GM12878 (cell line): ENCODE results near the gene RAB3IL1. TPM values are rescaled to one million over a fixed set of nuclear protein-coding genes. Genes with fewer than 3 reads are reported as not detected.

ENCODE experiments used
- ATAC-seq: fragments of 200-7000 bp; cut with Tn5 transposase; 3 replicates; pipeline ENCODE4 v1.9.1; 2020; ENCODE audit warnings: mild to moderate bottlenecking, moderate library complexity
- BruUV-seq: library from RNA; stranded (reverse); fragments of 400-500 nt; replicated peaks from 2 replicates; lab custom pipeline; 2021; lab: Mats Ljungman, UMichigan
- CTCF ChIA-PET: fragments of 300-600 bp; sonication (Branson Sonifier 250); formaldehyde crosslinking; extraction: SDS; loops from one replicate; lab custom pipeline; 2021; ENCODE audit warnings: inconsistent platforms; lab: Yijun Ruan, JAX
- POLR2A ChIA-PET: fragments of 350-600 bp; formaldehyde crosslinking; extraction: SDS; loops from one replicate; lab custom pipeline; 2021; ENCODE audit warnings: inconsistent platforms; lab: Charles Lee
- RAD21 ChIA-PET: fragments of 300-600 bp; sonication (Branson Sonifier 250); formaldehyde crosslinking; loops from one replicate; lab custom pipeline; 2023; ENCODE audit warnings: antibody characterized with exemption; ENCODE audit not compliant: unreplicated experiment; lab: Charles Lee
- SMC1A ChIA-PET: fragments of 300-600 bp; sonication (Branson Sonifier 250); formaldehyde crosslinking; loops from one replicate; lab custom pipeline; 2023; ENCODE audit not compliant: unreplicated experiment, uncharacterized antibody; lab: Charles Lee
- DNase-seq: peaks from one replicate; pipeline ENCODE4 v3.0.0-alpha.2; 2011; ENCODE audit warnings: low read depth, low spot score
- FAIRE-seq: peaks from 3 replicates; lab custom pipeline; 2011; peaks lifted over from hg19 to GRCh38; lab: Jason Lieb, UNC
- H2AFZ ChIP-seq: 2 replicates; pipeline ENCODE4 v1.6.0; 2011; ENCODE audit warnings: low read depth, low read length, control low read depth; ENCODE audit not compliant: control insufficient read depth
- H3K27ac ChIP-seq: 2 replicates; pipeline ENCODE4 v1.5.1; 2011; ENCODE audit warnings: control low read depth; ENCODE audit not compliant: control insufficient read depth, insufficient read depth
- H3K27me3 ChIP-seq, 2 experiments: replicated peaks in 1 of 2; 2 replicates each; pipeline versions ENCODE4 v1.6.0 to v1.6.1; 2011; ENCODE audit warnings: low read length in 1 of 2; ENCODE audit not compliant: control insufficient read depth in 2 of 2, insufficient read depth in 2 of 2
- H3K36me3 ChIP-seq, 2 experiments: 2 replicates each; pipeline ENCODE4 v1.5.1; 2011; ENCODE audit warnings: low read length in 1 of 2; ENCODE audit not compliant: control insufficient read depth in 2 of 2, insufficient read depth in 2 of 2
- H3K4me1 ChIP-seq: 2 replicates; pipeline ENCODE4 v1.6.1; 2011; ENCODE audit warnings: mild to moderate bottlenecking, low read length, moderate library complexity, mixed read lengths; ENCODE audit not compliant: control insufficient read depth, insufficient read depth
- H3K4me2 ChIP-seq: 2 replicates; pipeline ENCODE4 v1.6.0; 2011; ENCODE audit warnings: control low read depth; ENCODE audit not compliant: control insufficient read depth, insufficient read depth
- H3K4me3 ChIP-seq: fragments of 200-600 bp; sonication (generic); 2 replicates; pipeline ENCODE4 v1.5.1; 2016
- H3K79me2 ChIP-seq: 2 replicates; pipeline ENCODE4 v1.6.0; 2011; ENCODE audit warnings: low read length; ENCODE audit not compliant: control insufficient read depth, insufficient read depth
- H3K9ac ChIP-seq: 2 replicates; pipeline ENCODE4 v1.8.0; 2011; ENCODE audit warnings: low read length, control low read depth, mixed read lengths; ENCODE audit not compliant: control insufficient read depth, insufficient read depth
- H3K9me3 ChIP-seq: replicated peaks from 3 replicates; pipeline ENCODE4 v1.5.1; 2011; ENCODE audit warnings: mild to moderate bottlenecking, low read length; ENCODE audit not compliant: control insufficient read depth, insufficient read depth
- H4K20me1 ChIP-seq: 2 replicates; pipeline ENCODE4 v1.6.0; 2011; ENCODE audit not compliant: control insufficient read depth, insufficient read depth
- USF1 ChIP-seq: IDR thresholded peaks from 2 replicates; pipeline ENCODE4 v1.6.1; 2011; ENCODE audit warnings: borderline replicate concordance, low read depth, mild to moderate bottlenecking, moderate library complexity, mixed read lengths, low read length; ENCODE audit not compliant: insufficient read depth; ENCODE audit errors: extremely low read length
- WGBS: methylation state at CpG from one replicate; pipeline ENCODE4 v1.1.6; 2016; ENCODE audit warnings: low lambda C conversion rate; ENCODE audit not compliant: insufficient replicate concordance, insufficient coverage; ENCODE audit errors: missing lambda C conversion rate; 5-methylcytosine and 5-hydroxymethylcytosine counted together
- in situ Hi-C: fragments of 300-500 bp; cut with MboI; formaldehyde crosslinking; loops from 9 replicates; pipeline ENCODE4 v1.14.3; 2018; ENCODE audit warnings: mixed read lengths
- intact Hi-C: fragments of 100-400 bp; cut with micrococcal nuclease; formaldehyde crosslinking; loops from one replicate; pipeline ENCODE4 v1.14.2; 2022; ENCODE audit not compliant: unreplicated experiment
- polyA plus RNA-seq, 11 experiments: library from polyadenylated mRNA; depleted of rRNA in 4 of 11; unstranded in 6 of 11; stranded (reverse) in 5 of 11; fragments of >200 nt; fragmentation: Nextera tagmentation in 4 of 11; fragmentation: Illumina TruSeq in 1 of 11; extraction: Ambion mirVana in 4 of 11; extraction: Trizol in 1 of 11; gene quantifications; 1 replicate in 1 of 11; 2 replicates in 10 of 11; pipeline versions ENCODE4 v1.2.1 to v1.2.3, GENCODE V29; 2011 to 2016; ENCODE audit warnings: inconsistent platforms in 2 of 11, missing spikeins in 2 of 11, low read depth in 1 of 11
- total RNA-seq, 4 experiments: library from RNA; depleted of rRNA in 3 of 4; stranded (reverse); fragments of >200 nt in 3 of 4; fragmentation: Illumina TruSeq in 1 of 4; extraction: Trizol in 1 of 4; gene quantifications; 2 replicates each; pipeline versions ENCODE4 v1.2.1 to v1.2.3, GENCODE V29; 2013 to 2021
- TF ChIP-seq, protein P1 (sequence below): IDR thresholded peaks from 2 replicates; pipeline ENCODE4 v1.6.1; 2012; ENCODE audit warnings: low read depth, low read length, improper control_type of control experiment

RAB3IL1 gene
- total and polyA plus RNA-seq, 10 of the 15 experiments (the other 5 are each of a cell fraction or from before 2014, with no cell fraction given) = 0.04 TPM; not detected in 9

DNA sequence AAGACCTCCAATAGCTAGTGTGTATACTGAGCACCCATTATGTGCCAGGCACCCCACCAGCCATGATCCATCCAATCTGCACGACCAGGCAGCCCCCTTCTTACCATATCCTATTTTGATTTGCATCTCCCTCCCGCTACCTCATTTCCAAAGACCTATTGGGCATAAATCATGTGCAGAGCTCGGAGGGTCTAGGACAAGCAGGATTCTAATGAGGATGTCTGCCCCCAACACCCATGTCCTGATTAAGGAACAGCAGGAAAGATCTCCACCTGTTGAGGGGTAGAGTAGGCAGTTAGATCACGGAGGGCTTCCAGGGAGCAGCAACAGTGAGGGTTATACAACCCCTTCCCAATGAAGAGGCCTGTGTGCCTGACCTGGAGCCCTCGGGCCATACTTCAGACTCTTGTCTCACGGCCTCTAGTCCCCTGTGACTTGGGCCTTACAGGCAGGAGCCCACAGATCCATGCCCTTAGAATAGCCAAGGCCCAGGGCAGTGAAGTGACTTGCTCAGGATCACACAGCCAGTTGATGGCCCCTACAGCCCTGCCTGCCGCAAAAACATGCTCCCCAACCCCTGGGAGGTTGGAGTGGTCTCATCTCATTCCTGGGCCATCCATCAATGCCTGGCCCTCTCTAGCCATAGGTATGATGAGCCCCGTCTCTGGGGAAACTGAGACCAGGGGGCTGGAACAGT lies 3.5 kb downstream of the RAB3IL1 start:
- SMC1A ChIA-PET = no interaction called here
- H3K27me3 ChIP-seq = peaks cover 4 to 8% of the 10 kb centered on the region in 2 experiments; a peak in 3 of 4 replicates

More for the DNA sequence above, 3.5 kb downstream of the RAB3IL1 start:
- DNase-seq (no peak), FAIRE-seq (no peak), ATAC-seq (no peak)
- TF ChIP-seq, protein P1, sequence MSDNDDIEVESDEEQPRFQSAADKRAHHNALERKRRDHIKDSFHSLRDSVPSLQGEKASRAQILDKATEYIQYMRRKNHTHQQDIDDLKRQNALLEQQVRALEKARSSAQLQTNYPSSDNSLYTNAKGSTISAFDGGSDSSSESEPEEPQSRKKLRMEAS = no peak
- TF ChIP-seq USF1 = no peak
- H3K4me2 ChIP-seq = no peak overlapping the region
- CTCF ChIA-PET = interaction anchor here (1.1 to 1.9 kb wide), 2 partner anchors 15 to 168 kb away, joined by 5 to 12 read pairs; no protein-coding TSS in a partner anchor
- POLR2A ChIA-PET = no interaction called here
- BruUV-seq = no TSS peak
- intact Hi-C loops (no loop called here), in situ Hi-C loops (no loop called here)
- no peaks in the 10 kb centered on the region for H3K4me1 ChIP-seq
- H3K36me3 ChIP-seq = no peaks in the 10 kb centered on the region
- H4K20me1 ChIP-seq = no peaks in the 10 kb centered on the region
- no peak overlapping the region for H3K4me3 ChIP-seq
- H3K27ac ChIP-seq = no peak overlapping the region
- no peak overlapping the region for H3K9ac ChIP-seq
- H3K79me2 ChIP-seq = no peaks in the 10 kb centered on the region
- no peaks in the 10 kb centered on the region for H3K9me3 ChIP-seq
- 20% methylated on average over 8 of the region's 8 CpGs for WGBS
- RAD21 ChIA-PET = interaction anchor here (1.7 kb wide), 1 partner anchor 168 kb away, joined by 5 read pairs; no protein-coding TSS in a partner anchor
- no peak overlapping the region for H2AFZ ChIP-seq
